ENCODE measurements around the gene TTC13. TPM values are rescaled to one million over a fixed set of nuclear protein-coding genes. Genes with fewer than 3 reads are reported as not detected.

The TTC13 gene
- polyA plus RNA-seq, 1 experiment = 10.6 TPM

DNA sequence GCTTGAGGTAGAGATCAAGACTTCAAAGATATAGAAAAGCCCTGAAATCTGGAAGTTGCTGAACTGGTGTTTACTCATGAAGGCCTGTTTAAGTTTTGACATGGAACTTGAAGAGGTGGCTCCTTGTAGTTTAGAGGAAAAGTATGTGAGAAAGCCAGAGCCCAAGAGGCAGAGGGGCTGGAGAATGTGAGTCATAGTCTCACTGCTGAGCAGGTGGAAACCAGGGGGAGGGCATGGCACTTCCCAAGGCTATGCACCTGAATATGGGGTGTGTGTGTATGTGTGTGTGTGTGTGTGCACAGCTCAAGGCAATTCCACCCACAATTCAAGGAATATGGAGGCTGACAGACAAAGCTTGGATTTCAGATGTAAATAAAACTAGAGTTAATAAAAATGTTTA, 63.6 kb downstream of the TTC13 start:
- H3K9me3 ChIP-seq (ENCODE audit: control insufficient read depth, insufficient read depth, low read length) = no peaks in the 10 kb centered on the region

DNA sequence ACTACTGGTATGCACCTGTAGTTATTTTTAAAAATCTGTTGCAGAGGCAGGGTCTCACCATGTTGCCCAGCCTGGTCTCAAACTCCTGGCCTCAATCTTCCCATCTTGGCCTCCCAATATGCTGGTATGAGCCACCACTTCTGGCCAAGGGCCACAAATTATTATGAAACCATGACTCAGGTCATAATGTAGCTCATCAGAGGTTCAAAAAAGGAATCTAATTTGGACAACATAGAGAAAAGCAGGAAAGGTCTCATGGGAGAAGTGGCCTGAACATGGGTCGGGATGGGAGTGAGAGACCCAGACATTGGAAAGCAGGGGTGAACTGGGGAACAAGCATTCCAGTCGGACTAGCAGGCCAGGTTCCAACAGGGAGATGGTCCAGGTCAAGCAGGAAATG, 65.2 kb downstream of the TTC13 start:
- no peak for DNase-seq (ENCODE audit: low read depth, low spot score)
- H3K27me3 ChIP-seq (ENCODE audit: control insufficient read depth, insufficient read depth, low read length) = no peaks in the 10 kb centered on the region
- ChIA-PET POLR2A (no interaction called here), CTCF (interaction anchor here (9.9 kb wide), 1 partner anchor 117 kb away, joined by 140 read pairs; no protein-coding TSS in a partner anchor)
- H3K9me3 ChIP-seq (ENCODE audit: control insufficient read depth, insufficient read depth, low read length) = no peaks in the 10 kb centered on the region
- TF ChIP-seq, protein P1, sequence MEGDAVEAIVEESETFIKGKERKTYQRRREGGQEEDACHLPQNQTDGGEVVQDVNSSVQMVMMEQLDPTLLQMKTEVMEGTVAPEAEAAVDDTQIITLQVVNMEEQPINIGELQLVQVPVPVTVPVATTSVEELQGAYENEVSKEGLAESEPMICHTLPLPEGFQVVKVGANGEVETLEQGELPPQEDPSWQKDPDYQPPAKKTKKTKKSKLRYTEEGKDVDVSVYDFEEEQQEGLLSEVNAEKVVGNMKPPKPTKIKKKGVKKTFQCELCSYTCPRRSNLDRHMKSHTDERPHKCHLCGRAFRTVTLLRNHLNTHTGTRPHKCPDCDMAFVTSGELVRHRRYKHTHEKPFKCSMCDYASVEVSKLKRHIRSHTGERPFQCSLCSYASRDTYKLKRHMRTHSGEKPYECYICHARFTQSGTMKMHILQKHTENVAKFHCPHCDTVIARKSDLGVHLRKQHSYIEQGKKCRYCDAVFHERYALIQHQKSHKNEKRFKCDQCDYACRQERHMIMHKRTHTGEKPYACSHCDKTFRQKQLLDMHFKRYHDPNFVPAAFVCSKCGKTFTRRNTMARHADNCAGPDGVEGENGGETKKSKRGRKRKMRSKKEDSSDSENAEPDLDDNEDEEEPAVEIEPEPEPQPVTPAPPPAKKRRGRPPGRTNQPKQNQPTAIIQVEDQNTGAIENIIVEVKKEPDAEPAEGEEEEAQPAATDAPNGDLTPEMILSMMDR (IDR thresholded peaks at IDR 0.05; ENCODE audit: low read depth, low read length) = no peak
- H3K4me3 ChIP-seq (ENCODE audit: low read depth, low read length) = no peak overlapping the region
- H3K27ac ChIP-seq (ENCODE audit: low read depth, low read length) = no peak overlapping the region

More for the DNA sequence above, 63.6 kb downstream of the TTC13 start:
- Histone ChIP-seq H3K27me3 (ENCODE audit: control insufficient read depth, insufficient read depth, low read length) (no peaks in the 10 kb centered on the region), H3K27ac (ENCODE audit: low read depth, low read length) (no peak overlapping the region), H3K4me3 (ENCODE audit: low read depth, low read length) (no peak overlapping the region)
- DNase-seq (ENCODE audit: low read depth, low spot score) = no peak
- ChIA-PET CTCF (interaction anchor here (0.5 to 9.9 kb wide), 3 partner anchors 26 to 296 kb away, joined by 3 to 140 read pairs (median 25); no protein-coding TSS in a partner anchor), POLR2A (no interaction called here)
- TF ChIP-seq, protein P1 (IDR thresholded peaks at IDR 0.05; ENCODE audit: low read depth, low read length) = no peak

DNA sequence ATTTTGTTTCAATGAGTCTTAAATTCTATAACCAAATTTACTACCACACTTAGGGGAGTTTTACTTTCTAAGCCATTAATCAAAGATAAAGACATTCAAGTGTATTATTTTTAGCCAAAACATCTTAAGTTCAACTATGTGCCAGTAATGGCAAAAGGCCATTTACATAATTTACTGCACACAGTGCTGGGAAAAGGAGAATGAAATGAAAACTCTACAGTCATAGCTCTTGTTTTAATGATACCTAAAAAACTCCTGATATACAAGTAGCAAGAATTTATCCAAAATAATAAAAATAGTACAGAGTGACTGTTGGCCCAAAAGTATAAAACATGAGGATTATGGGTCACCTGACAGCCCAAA, 67.9 kb downstream of the TTC13 start:
- POLR2A ChIA-PET = no interaction called here
- Histone ChIP-seq H3K27me3 (ENCODE audit: control insufficient read depth, insufficient read depth, low read length) (no peaks in the 10 kb centered on the region), H3K27ac (ENCODE audit: low read depth, low read length) (no peak overlapping the region), H3K9me3 (ENCODE audit: control insufficient read depth, insufficient read depth, low read length) (no peaks in the 10 kb centered on the region), H3K4me3 (ENCODE audit: low read depth, low read length) (no peak overlapping the region)
- DNase-seq (ENCODE audit: low read depth, low spot score) = no peak
- TF ChIP-seq, protein P1 (IDR thresholded peaks at IDR 0.05; ENCODE audit: low read depth, low read length) = no peak
- CTCF ChIA-PET = no interaction called here

DNA sequence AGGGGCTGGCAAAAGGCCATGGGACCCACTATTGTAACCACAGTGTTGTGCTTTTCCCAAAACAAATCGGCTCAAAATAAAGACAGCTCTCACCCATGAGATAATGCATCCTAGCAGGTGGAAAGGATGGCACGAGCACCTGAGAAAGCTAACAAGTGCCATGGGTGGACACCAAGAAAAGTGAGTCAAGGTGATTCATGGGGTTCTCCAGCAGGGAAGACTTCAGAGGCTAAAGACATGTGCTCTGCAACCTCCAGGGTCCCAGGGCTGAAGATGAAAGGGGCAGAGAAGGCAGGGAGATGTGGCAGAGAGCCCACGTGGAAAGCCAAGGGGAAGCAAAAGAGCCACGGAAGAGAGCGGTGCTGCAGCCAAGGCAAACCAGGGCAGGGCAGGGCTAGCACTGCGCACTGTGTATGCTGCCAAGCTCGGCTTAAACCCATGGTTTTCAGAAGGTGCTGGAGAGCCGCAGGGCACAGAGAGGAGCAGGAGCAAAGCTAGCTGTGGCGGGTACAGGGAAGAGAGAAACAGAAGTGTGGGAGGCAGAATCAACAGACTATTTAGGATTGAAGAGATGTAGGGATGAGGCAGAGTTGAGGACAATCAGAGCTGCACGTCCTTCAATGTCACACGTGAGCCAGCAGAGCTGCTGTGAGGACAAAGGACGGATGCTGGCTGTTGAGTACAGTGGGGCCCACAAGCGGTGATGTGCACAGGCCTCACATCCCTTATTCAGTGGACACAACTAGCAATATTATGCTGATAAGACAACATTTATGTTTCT, 68.5 kb downstream of the TTC13 start:
- no peaks in the 10 kb centered on the region for H3K9me3 ChIP-seq (ENCODE audit: control insufficient read depth, insufficient read depth, low read length)
- POLR2A ChIA-PET = no interaction called here
- CTCF ChIA-PET = interaction anchor here (1.0 kb wide), 1 partner anchor 114 kb away, joined by 7 read pairs; no protein-coding TSS in a partner anchor
- no peak for DNase-seq (ENCODE audit: low read depth, low spot score)
- no peak overlapping the region for H3K4me3 ChIP-seq (ENCODE audit: low read depth, low read length)
- H3K27me3 ChIP-seq (ENCODE audit: control insufficient read depth, insufficient read depth, low read length) = no peaks in the 10 kb centered on the region
- no peak overlapping the region for H3K27ac ChIP-seq (ENCODE audit: low read depth, low read length)
- TF ChIP-seq, protein P1 (IDR thresholded peaks at IDR 0.05; ENCODE audit: low read depth, low read length) = no peak

DNA sequence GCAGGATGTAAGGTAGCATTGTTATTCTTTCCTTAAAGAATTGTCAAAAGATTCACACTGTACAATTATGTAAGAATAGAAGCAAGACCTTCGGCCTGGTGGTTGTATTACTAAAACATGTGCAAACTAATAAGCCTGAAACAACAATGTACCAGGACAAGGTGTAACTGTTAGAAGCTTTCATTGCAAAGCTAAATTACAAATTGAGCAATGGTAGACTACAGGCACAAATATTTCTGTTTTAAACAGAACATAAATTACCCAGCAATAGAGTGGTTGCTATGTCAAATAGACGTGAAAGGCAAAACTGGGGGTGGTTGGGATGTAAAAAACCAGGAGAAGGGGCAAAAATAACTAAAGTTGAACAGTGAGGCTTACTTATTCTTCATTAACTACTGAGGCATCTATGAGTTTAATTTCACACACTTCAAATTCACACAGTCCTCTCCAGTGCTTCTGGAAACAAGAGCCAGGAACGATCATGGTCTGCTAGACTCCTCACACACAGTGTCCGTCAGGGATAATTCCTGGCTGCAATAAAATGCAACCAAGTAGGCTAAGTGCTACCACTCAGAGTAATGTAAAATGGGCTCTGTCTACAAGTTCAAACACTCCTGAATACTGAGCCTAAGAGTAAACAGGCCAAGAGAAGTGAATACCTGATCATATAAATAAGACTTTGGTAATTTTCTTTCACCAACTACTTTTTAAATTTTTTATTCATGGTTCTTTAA, 71.0 kb downstream of the TTC13 start:
- Histone ChIP-seq H3K27me3 (ENCODE audit: control insufficient read depth, insufficient read depth, low read length) (no peaks in the 10 kb centered on the region), H3K27ac (ENCODE audit: low read depth, low read length) (no peak overlapping the region), H3K4me3 (ENCODE audit: low read depth, low read length) (no peak overlapping the region), H3K9me3 (ENCODE audit: control insufficient read depth, insufficient read depth, low read length) (no peaks in the 10 kb centered on the region)
- POLR2A ChIA-PET = no interaction called here
- CTCF ChIA-PET = interaction anchor here (1.2 to 2.0 kb wide), 3 partner anchors 9 to 111 kb away, joined by 4 to 9 read pairs (median 7); no protein-coding TSS in a partner anchor
- TF ChIP-seq, protein P1 (IDR thresholded peaks at IDR 0.05; ENCODE audit: low read depth, low read length) = no peak
- DNase-seq (ENCODE audit: low read depth, low spot score) = no peak

Measured in AG04450 (cell line).